Ascending aorta (tissue), 2 donors: Measurements from ENCODE around the gene TMEM39B. TPM values are rescaled to one million over a fixed set of nuclear protein-coding genes. Genes with fewer than 3 reads are reported as not detected.
"Not testable (repeated sequence)": the region's sequence is repeated elsewhere in the genome, so short reads cannot be mapped to it uniquely, and the experiment has no call there.

Experiments used
- DNase-seq, 2 donors: peaks; one replicate each; pipeline ENCODE4 v3.0.0-alpha.2; 2019; ENCODE audit warnings: low spot score in 2 of 2
- H3K27ac ChIP-seq, 2 donors: fragments of 200-600 bp; sonication (generic); one replicate each; pipeline ENCODE4 v1.5.1; 2016 to 2017; ENCODE audit warnings: mild to moderate bottlenecking in 1 of 2
- H3K27me3 ChIP-seq: fragments of 200-600 bp; sonication (generic); one replicate; pipeline ENCODE4 v1.5.1; 2017
- H3K36me3 ChIP-seq, 2 donors: fragments of 200-600 bp; sonication (generic); one replicate each; pipeline ENCODE4 v1.5.1; 2016
- H3K4me1 ChIP-seq, 2 donors: fragments of 200-600 bp; sonication (generic); one replicate each; pipeline ENCODE4 v1.5.1; 2016 to 2017; ENCODE audit warnings: mild to moderate bottlenecking in 1 of 2
- H3K4me3 ChIP-seq, 2 donors: fragments of 200-600 bp; sonication (generic); one replicate each; pipeline ENCODE4 v1.5.1; 2016 to 2017; ENCODE audit warnings: mild to moderate bottlenecking in 1 of 2
- H3K9me3 ChIP-seq, 2 donors: fragments of 200-600 bp; sonication (generic); one replicate each; pipeline ENCODE4 v1.5.1; 2016
- CTCF ChIP-seq, 3 experiments: fragments of 200-600 bp in 2 of 3; fragments of 450-650 bp in 1 of 3; sonication (generic) in 2 of 3; IDR thresholded peaks; one replicate each; pipeline ENCODE4 v1.5.1; 2016 to 2019; ENCODE audit warnings: antibody characterized with exemption in 3 of 3, mild to moderate bottlenecking in 1 of 3, moderate library complexity in 1 of 3
- intact Hi-C: fragments of 100-400 bp; cut with DNase I; formaldehyde crosslinking; loops from one replicate; pipeline ENCODE4 v1.15.1; 2023
- total RNA-seq: library from RNA; depleted of rRNA; stranded (reverse); fragments of >200 nt; gene quantifications from one replicate; pipeline ENCODE4 v1.1.0, GENCODE V29; 2016

The TMEM39B gene
- total RNA-seq, 1 donor from 2014 or later, result 2.6 TPM

- H3K4me3 ChIP-seq, result no peak overlapping the region
- intact Hi-C loops, result no loop called here
- H3K9me3 ChIP-seq, result no peaks in the 10 kb centered on the region
- H3K27me3 ChIP-seq, result no peaks in the 10 kb centered on the region
- H3K27ac ChIP-seq, result no peak overlapping the region
- no peak for DNase-seq
- no peaks in the 10 kb centered on the region for H3K4me1 ChIP-seq
- no peak for TF ChIP-seq CTCF (IDR thresholded peaks at IDR 0.05)
- peaks cover 32 to 55% of the 10 kb centered on the region in 2 donors for H3K36me3 ChIP-seq
Observed at GRCh38 chr1:32082022-32082421, 9.3 kb downstream of the TMEM39B start.

GRCh38 chr1:32086381-32086780 lies 13.6 kb downstream of the TMEM39B start:
- DNase-seq, H3K27me3 ChIP-seq, H3K27ac ChIP-seq, H3K9me3 ChIP-seq, H3K4me1 ChIP-seq, intact Hi-C loops, H3K4me3 ChIP-seq: not testable (repeated sequence)
- H3K36me3 ChIP-seq, result peaks cover 11 to 43% of the 10 kb centered on the region in 2 donors

GRCh38 chr1:32091176-32091575 lies 18.4 kb downstream of the TMEM39B start:
- H3K36me3 ChIP-seq, result peaks cover 44 to 66% of the 10 kb centered on the region in 2 donors
- no peak for TF ChIP-seq CTCF (IDR thresholded peaks at IDR 0.05)
- no peak overlapping the region for H3K4me3 ChIP-seq
- no peak overlapping the region for H3K27ac ChIP-seq
- H3K27me3 ChIP-seq, result no peaks in the 10 kb centered on the region
- H3K9me3 ChIP-seq, result no peaks in the 10 kb centered on the region
- intact Hi-C loops, result no loop called here
- no peaks in the 10 kb centered on the region for H3K4me1 ChIP-seq
- no peak for DNase-seq

- H3K36me3 ChIP-seq, result peaks cover 44 to 66% of the 10 kb centered on the region in 2 donors
- intact Hi-C loops, result no loop called here
- H3K4me3 ChIP-seq, result no peak overlapping the region
- no peaks in the 10 kb centered on the region for H3K9me3 ChIP-seq
- no peak for DNase-seq
- no peak overlapping the region for H3K27ac ChIP-seq
- H3K4me1 ChIP-seq, result no peaks in the 10 kb centered on the region
- TF ChIP-seq CTCF (IDR thresholded peaks at IDR 0.05), result no peak
- no peaks in the 10 kb centered on the region for H3K27me3 ChIP-seq
Observed at GRCh38 chr1:32091591-32091990, 18.9 kb downstream of the TMEM39B start.

- H3K27me3 ChIP-seq, result no peaks in the 10 kb centered on the region
- intact Hi-C loops, result no loop called here
- no peak overlapping the region for H3K27ac ChIP-seq
- TF ChIP-seq CTCF (IDR thresholded peaks at IDR 0.05), result no peak
- no peaks in the 10 kb centered on the region for H3K4me1 ChIP-seq
- H3K4me3 ChIP-seq, result no peak overlapping the region
- H3K9me3 ChIP-seq, result no peaks in the 10 kb centered on the region
- peaks cover 52 to 81% of the 10 kb centered on the region in 2 donors for H3K36me3 ChIP-seq
- no peak for DNase-seq
Observed at GRCh38 chr1:32094746-32095521, 22.2 kb downstream of the TMEM39B start.

- no peak for TF ChIP-seq CTCF (IDR thresholded peaks at IDR 0.05)
- H3K27ac ChIP-seq, result no peak overlapping the region
- H3K36me3 ChIP-seq, result peaks cover 33 to 68% of the 10 kb centered on the region in 2 donors
- H3K9me3 ChIP-seq, result no peaks in the 10 kb centered on the region
- intact Hi-C loops, result no loop called here
- H3K27me3 ChIP-seq, result no peaks in the 10 kb centered on the region
- H3K4me3 ChIP-seq, result no peak overlapping the region
- H3K4me1 ChIP-seq, result no peaks in the 10 kb centered on the region
- no peak for DNase-seq
Observed at GRCh38 chr1:32099426-32099825, 26.7 kb downstream of the TMEM39B start.
